GM23248 (cell line): ENCODE results near the gene HCRTR2. TPM values are rescaled to one million over a fixed set of nuclear protein-coding genes. Genes with fewer than 3 reads are reported as not detected.
A peak's percentile ranks its signal among the peaks of the same experiment; 100 is the strongest.
"Not testable (repeated sequence)": the region's sequence is repeated elsewhere in the genome, so short reads cannot be mapped to it uniquely, and the experiment has no call there.

Experiments
- DNase-seq: peaks from one replicate; pipeline ENCODE4 v3.0.0-alpha.2; 2015
- H2AFZ ChIP-seq: fragments of 200-600 bp; sonication (generic); 2 replicates; pipeline ENCODE4 v1.6.1; 2016; ENCODE audit warnings: antibody characterized with exemption
- H3F3A ChIP-seq: fragments of 200-600 bp; sonication (generic); 2 replicates; pipeline ENCODE4 v1.6.1; 2016; ENCODE audit warnings: mild to moderate bottlenecking, antibody characterized with exemption, mixed run types; ENCODE audit not compliant: insufficient read depth
- H3K27ac ChIP-seq: fragments of 200-600 bp; sonication (generic); 2 replicates; pipeline ENCODE4 v1.5.1; 2016; ENCODE audit warnings: mild to moderate bottlenecking
- H3K27me3 ChIP-seq: fragments of 200-600 bp; sonication (generic); replicated peaks from 2 replicates; pipeline ENCODE4 v1.6.1; 2016; ENCODE audit warnings: mild to moderate bottlenecking; ENCODE audit not compliant: insufficient read depth
- H3K36me3 ChIP-seq: fragments of 200-600 bp; sonication (generic); 2 replicates; pipeline ENCODE4 v1.6.1; 2016; ENCODE audit warnings: low read depth, mild to moderate bottlenecking
- H3K4me1 ChIP-seq: fragments of 200-600 bp; sonication (generic); 2 replicates; pipeline ENCODE4 v1.6.1; 2016; ENCODE audit warnings: mild to moderate bottlenecking; ENCODE audit not compliant: insufficient read depth
- H3K4me2 ChIP-seq: fragments of 200-600 bp; sonication (generic); one replicate; pipeline ENCODE4 v1.6.1; 2016; ENCODE audit warnings: mild to moderate bottlenecking; ENCODE audit not compliant: unreplicated experiment
- H3K4me3 ChIP-seq: fragments of 200-600 bp; sonication (generic); 2 replicates; pipeline ENCODE4 v1.5.1; 2016; ENCODE audit warnings: mild to moderate bottlenecking
- H3K79me2 ChIP-seq: fragments of 200-600 bp; sonication (generic); 2 replicates; pipeline ENCODE4 v1.6.1; 2016; ENCODE audit warnings: mild to moderate bottlenecking; ENCODE audit not compliant: insufficient read depth
- H3K9ac ChIP-seq: fragments of 200-600 bp; sonication (generic); 2 replicates; pipeline ENCODE4 v1.6.1; 2016; ENCODE audit warnings: mild to moderate bottlenecking
- H3K9me2 ChIP-seq: fragments of 200-600 bp; sonication (generic); 2 replicates; pipeline ENCODE4 v1.6.1; 2016; ENCODE audit warnings: mixed run types, mild to moderate bottlenecking, moderate library complexity; ENCODE audit not compliant: insufficient read depth
- H3K9me3 ChIP-seq: fragments of 200-600 bp; sonication (generic); one replicate; pipeline ENCODE4 v1.6.1; 2017; ENCODE audit warnings: low read depth
- H4K20me1 ChIP-seq: fragments of 200-600 bp; sonication (generic); 2 replicates; pipeline ENCODE4 v1.6.0; 2016; ENCODE audit not compliant: insufficient read depth
- EZH2 ChIP-seq: fragments of 200-600 bp; sonication (generic); IDR thresholded peaks from 2 replicates; pipeline ENCODE4 v1.6.1; 2018; ENCODE audit warnings: antibody characterized with exemption, mild to moderate bottlenecking; ENCODE audit not compliant: insufficient read depth, poor library complexity, severe bottlenecking
- EZH2phosphoT487 ChIP-seq: fragments of 200-600 bp; sonication (generic); IDR thresholded peaks from 2 replicates; pipeline ENCODE4 v1.6.1; 2018; ENCODE audit warnings: antibody characterized with exemption, moderate library complexity, mild to moderate bottlenecking, low read depth; ENCODE audit not compliant: insufficient read depth
- WGBS, 2 experiments: methylation state at CpG; one replicate each; pipeline ENCODE4 v1.1.6; 2015 to 2017; ENCODE audit warnings: low lambda C conversion rate in 2 of 2, low coverage in 1 of 2; ENCODE audit errors: missing lambda C conversion rate in 2 of 2; 5-methylcytosine and 5-hydroxymethylcytosine counted together
- in situ Hi-C: fragments of 300-500 bp; cut with MboI; formaldehyde crosslinking; loops from 2 replicates; pipeline ENCODE4 v1.15.0; 2020
- polyA plus RNA-seq: library from polyadenylated mRNA; unstranded; fragments of >200 nt; fragmentation: Nextera tagmentation; extraction: Ambion mirVana; gene quantifications from 2 replicates; pipeline ENCODE4 v1.2.1, GENCODE V29; 2016
- total RNA-seq: library from RNA; depleted of rRNA; stranded (reverse); fragments of >200 nt; shearing (Covaris generic); gene quantifications from 2 replicates; pipeline ENCODE4 v1.2.3, GENCODE V29; 2014

HCRTR2 gene
- total and polyA plus RNA-seq, 2 experiments from 2014 or later: not detected

- H3K27ac ChIP-seq: no peak overlapping the region
- no peaks in the 10 kb centered on the region for H3K9me2 ChIP-seq
- TF ChIP-seq EZH2phosphoT487 (no peak), EZH2 (no peak)
- H3K79me2 ChIP-seq: no peaks in the 10 kb centered on the region
- H4K20me1 ChIP-seq: no peaks in the 10 kb centered on the region
- no peak overlapping the region for H2AFZ ChIP-seq
- H3K4me3 ChIP-seq: no peak overlapping the region
- H3K4me1 ChIP-seq: no peaks in the 10 kb centered on the region
- WGBS, 2 experiments: 49 to 52% methylated on average over 4 of the region's 4 CpGs
- no peak overlapping the region for H3K4me2 ChIP-seq
- H3K9ac ChIP-seq: no peak overlapping the region
- no peaks in the 10 kb centered on the region for H3K27me3 ChIP-seq
- H3K36me3 ChIP-seq: no peaks in the 10 kb centered on the region
- no peaks in the 10 kb centered on the region for H3F3A ChIP-seq
- in situ Hi-C loops: no loop called here
- H3K9me3 ChIP-seq: no peaks in the 10 kb centered on the region
- no peak for DNase-seq
Measured at GRCh38 chr6:55137929-55138693, 36.2 kb upstream of the HCRTR2 start.

GRCh38 chr6:55141611-55142010 lies 32.7 kb upstream of the HCRTR2 start:
- peak; percentile 6 for DNase-seq

GRCh38 chr6:55142610-55143009 lies 31.7 kb upstream of the HCRTR2 start:
- Histone ChIP-seq H2AFZ (no peak overlapping the region), H3K36me3 (no peaks in the 10 kb centered on the region), H3F3A (no peaks in the 10 kb centered on the region), H3K4me1 (no peaks in the 10 kb centered on the region), H3K79me2 (no peaks in the 10 kb centered on the region), H3K4me3 (no peak overlapping the region), H3K9me3 (no peaks in the 10 kb centered on the region), H3K9ac (no peak overlapping the region), H3K27me3 (no peaks in the 10 kb centered on the region), H3K9me2 (no peaks in the 10 kb centered on the region), H3K27ac (no peak overlapping the region), H4K20me1 (no peaks in the 10 kb centered on the region), H3K4me2 (no peak overlapping the region)
- no peak for DNase-seq
- TF ChIP-seq EZH2: no peak
- no peak for TF ChIP-seq EZH2phosphoT487
- WGBS, 2 experiments: 21 to 22% methylated on average over 2 of the region's 2 CpGs
- in situ Hi-C loops: no loop called here

More at GRCh38 chr6:55141611-55142010, 32.7 kb upstream of the HCRTR2 start:
- H3K36me3 ChIP-seq: no peaks in the 10 kb centered on the region
- H3K4me3 ChIP-seq: no peak overlapping the region
- H3K9me3 ChIP-seq: no peaks in the 10 kb centered on the region
- no peaks in the 10 kb centered on the region for H3K27me3 ChIP-seq
- no peak overlapping the region for H2AFZ ChIP-seq
- H3F3A ChIP-seq: no peaks in the 10 kb centered on the region
- H4K20me1 ChIP-seq: no peaks in the 10 kb centered on the region
- H3K4me1 ChIP-seq: no peaks in the 10 kb centered on the region
- TF ChIP-seq EZH2 (no peak), EZH2phosphoT487 (no peak)
- H3K9ac ChIP-seq: no peak overlapping the region
- no peak overlapping the region for H3K27ac ChIP-seq
- no peaks in the 10 kb centered on the region for H3K79me2 ChIP-seq
- no peaks in the 10 kb centered on the region for H3K9me2 ChIP-seq
- in situ Hi-C loops: no loop called here
- H3K4me2 ChIP-seq: no peak overlapping the region

GRCh38 chr6:55153284-55153683 lies 21.0 kb upstream of the HCRTR2 start:
- Histone ChIP-seq H3K9ac (no peak overlapping the region), H2AFZ (no peak overlapping the region), H3F3A (no peaks in the 10 kb centered on the region), H3K4me3 (no peak overlapping the region), H3K36me3 (no peaks in the 10 kb centered on the region), H3K9me2 (no peaks in the 10 kb centered on the region), H3K27ac (no peak overlapping the region), H3K27me3 (no peaks in the 10 kb centered on the region), H3K4me2 (no peak overlapping the region), H3K79me2 (no peaks in the 10 kb centered on the region), H3K4me1 (no peaks in the 10 kb centered on the region), H4K20me1 (no peaks in the 10 kb centered on the region), H3K9me3 (no peaks in the 10 kb centered on the region)
- in situ Hi-C loops: no loop called here
- TF ChIP-seq EZH2phosphoT487: no peak
- TF ChIP-seq EZH2: no peak
- 4 to 5% methylated on average over 1 of the region's 1 CpG for WGBS, 2 experiments
- DNase-seq: no peak

- H3K27me3 ChIP-seq, in situ Hi-C loops, H3K4me2 ChIP-seq, H3K79me2 ChIP-seq, H3K27ac ChIP-seq, H3K36me3 ChIP-seq, H3F3A ChIP-seq, H3K4me3 ChIP-seq, H3K9me2 ChIP-seq, H2AFZ ChIP-seq, H3K9ac ChIP-seq, H3K9me3 ChIP-seq, H4K20me1 ChIP-seq, DNase-seq, H3K4me1 ChIP-seq: not testable (repeated sequence)
- WGBS, 2 experiments: 37 to 39% methylated on average over 9 of the region's 9 CpGs
Measured at GRCh38 chr6:55158784-55159183, 15.5 kb upstream of the HCRTR2 start.
